ENCODE results near the gene CRIM1.
A peak's percentile ranks its signal among the peaks of the same experiment; 100 is the strongest.

Gene CRIM1

GRCh38 chr2:36556842-36557241 lies 201.3 kb downstream of the CRIM1 start:
- no peak for DNase-seq (ENCODE audit: low spot score)
- TF ChIP-seq, protein P1, sequence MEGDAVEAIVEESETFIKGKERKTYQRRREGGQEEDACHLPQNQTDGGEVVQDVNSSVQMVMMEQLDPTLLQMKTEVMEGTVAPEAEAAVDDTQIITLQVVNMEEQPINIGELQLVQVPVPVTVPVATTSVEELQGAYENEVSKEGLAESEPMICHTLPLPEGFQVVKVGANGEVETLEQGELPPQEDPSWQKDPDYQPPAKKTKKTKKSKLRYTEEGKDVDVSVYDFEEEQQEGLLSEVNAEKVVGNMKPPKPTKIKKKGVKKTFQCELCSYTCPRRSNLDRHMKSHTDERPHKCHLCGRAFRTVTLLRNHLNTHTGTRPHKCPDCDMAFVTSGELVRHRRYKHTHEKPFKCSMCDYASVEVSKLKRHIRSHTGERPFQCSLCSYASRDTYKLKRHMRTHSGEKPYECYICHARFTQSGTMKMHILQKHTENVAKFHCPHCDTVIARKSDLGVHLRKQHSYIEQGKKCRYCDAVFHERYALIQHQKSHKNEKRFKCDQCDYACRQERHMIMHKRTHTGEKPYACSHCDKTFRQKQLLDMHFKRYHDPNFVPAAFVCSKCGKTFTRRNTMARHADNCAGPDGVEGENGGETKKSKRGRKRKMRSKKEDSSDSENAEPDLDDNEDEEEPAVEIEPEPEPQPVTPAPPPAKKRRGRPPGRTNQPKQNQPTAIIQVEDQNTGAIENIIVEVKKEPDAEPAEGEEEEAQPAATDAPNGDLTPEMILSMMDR (IDR thresholded peaks at IDR 0.05) = no peak
- Histone ChIP-seq H3K27ac (peak overlapping the region in 1 of 2 donors; percentile 0), H3K4me3 (no peak overlapping the region)

GRCh38 chr2:36559221-36559942 lies 203.8 kb downstream of the CRIM1 start:
- no peak for DNase-seq (ENCODE audit: low spot score)
- TF ChIP-seq, protein P1 (IDR thresholded peaks at IDR 0.05) = no peak
- H3K27ac ChIP-seq = no peak overlapping the region
- H3K4me3 ChIP-seq = no peak overlapping the region

GRCh38 chr2:36560726-36561125 lies 205.1 kb downstream of the CRIM1 start:
- Histone ChIP-seq H3K27ac (peak overlapping the region in 1 of 2 donors; percentile 69), H3K4me3 (no peak overlapping the region)
- no peak for DNase-seq (ENCODE audit: low spot score)
- TF ChIP-seq, protein P1 (IDR thresholded peaks at IDR 0.05) = no peak

DNA sequence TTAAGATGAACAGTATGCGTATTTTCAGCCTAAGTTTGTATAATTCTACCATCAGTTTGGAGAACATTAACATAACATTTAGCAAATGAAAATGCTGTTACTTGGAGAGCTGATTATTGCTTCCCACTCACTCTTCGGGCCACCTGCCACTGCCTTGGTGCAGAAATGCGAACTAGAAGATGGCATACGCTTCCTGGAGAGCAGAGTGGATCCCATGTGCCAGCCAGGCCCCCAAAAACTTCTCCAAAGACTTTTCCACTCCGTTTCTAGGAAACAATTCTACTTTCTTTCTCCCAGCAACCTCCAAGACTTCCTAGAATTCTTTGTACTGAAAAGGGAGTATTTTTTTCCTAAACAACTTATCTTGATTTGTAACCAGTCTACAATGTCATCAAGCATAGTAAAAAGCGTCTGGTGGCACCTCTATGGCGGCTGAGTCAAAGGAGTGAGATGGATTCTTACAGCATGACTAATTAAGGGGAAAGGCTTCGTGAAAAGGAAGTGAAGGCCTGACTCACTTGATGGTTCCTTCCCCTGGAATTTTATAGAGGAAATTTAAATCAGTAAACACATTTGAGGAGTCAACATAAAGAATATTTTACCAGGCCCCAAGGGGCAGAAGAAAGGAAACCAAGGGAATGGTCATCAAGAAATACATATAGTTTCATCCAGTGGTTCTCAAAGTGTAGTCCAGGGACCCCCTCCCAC lies 205.8 kb downstream of the CRIM1 start:
- DNase-seq (ENCODE audit: low spot score) = no peak
- TF ChIP-seq, protein P1 (IDR thresholded peaks at IDR 0.05) = no peak
- Histone ChIP-seq H3K27ac (peak overlapping the region; percentile 16 to 69), H3K4me3 (no peak overlapping the region)

DNA sequence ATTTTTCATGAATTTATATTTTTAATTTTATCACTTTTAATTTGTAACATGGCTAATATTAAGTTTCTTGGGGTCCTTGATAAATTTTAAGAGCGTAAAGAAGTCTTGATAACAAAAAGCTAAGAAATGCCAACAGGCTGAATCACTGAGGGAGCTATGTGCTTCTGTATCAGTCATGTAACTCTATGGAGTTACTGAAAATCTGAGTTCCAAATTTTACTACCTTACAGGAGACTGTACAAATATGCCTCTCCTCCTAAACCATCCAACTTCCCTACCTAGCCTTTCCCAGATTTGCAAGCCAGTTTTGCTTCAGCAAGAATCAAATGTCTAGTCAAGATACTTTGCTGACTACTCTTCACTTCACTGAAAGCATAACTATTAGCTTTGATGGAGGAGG lies 206.7 kb downstream of the CRIM1 start:
- no peak overlapping the region for H3K4me3 ChIP-seq
- TF ChIP-seq, protein P1 (IDR thresholded peaks at IDR 0.05) = no peak
- no peak for DNase-seq (ENCODE audit: low spot score)
- no peak overlapping the region for H3K27ac ChIP-seq

DNA sequence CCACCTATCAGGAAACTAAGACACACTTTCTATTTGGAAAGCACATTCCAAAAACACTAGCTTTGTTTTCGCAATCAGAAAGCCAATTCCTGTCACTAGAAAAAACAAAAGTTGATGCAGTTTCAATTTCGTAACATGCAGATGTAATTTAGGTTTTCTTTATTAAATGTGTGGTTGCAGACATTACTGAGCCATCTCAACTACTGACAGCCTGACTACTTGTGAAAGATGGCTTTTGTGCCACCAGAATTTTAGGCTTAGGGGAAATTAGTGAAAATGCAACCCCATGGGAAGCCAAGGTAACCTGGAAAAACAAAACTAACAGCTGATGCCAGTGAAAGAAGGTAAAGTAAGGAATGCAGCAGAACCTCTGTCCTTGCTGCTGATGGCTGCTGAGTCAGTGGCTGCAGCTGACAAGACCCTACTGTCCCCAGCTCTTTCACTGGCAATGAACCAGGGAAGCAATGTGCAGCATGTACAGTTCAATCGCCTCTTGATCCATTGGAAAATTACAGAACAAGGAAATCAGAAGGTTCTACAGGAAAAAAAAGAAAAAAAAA lies 207.5 kb downstream of the CRIM1 start:
- no peak overlapping the region for H3K27ac ChIP-seq
- H3K4me3 ChIP-seq = no peak overlapping the region
- DNase-seq (ENCODE audit: low spot score) = no peak
- TF ChIP-seq, protein P1 (IDR thresholded peaks at IDR 0.05) = no peak

All from coronary artery (tissue), 2 donors.